H1 (cell line): ENCODE measurements around the gene SENP2. TPM values are rescaled to one million over a fixed set of nuclear protein-coding genes. Genes with fewer than 3 reads are reported as not detected.

Experiments
- CTCF ChIA-PET: fragments of 300-600 bp; sonication (Branson Sonifier 250); formaldehyde crosslinking; loops from one replicate; lab custom pipeline; 2021; ENCODE audit not compliant: partially characterized antibody; lab: Charles Lee
- POLR2A ChIA-PET: fragments of 300-600 bp; sonication (Branson Sonifier 250); formaldehyde crosslinking; loops from one replicate; lab custom pipeline; 2021; ENCODE audit warnings: inconsistent platforms; ENCODE audit not compliant: partially characterized antibody; lab: Charles Lee
- DNase-seq, 2 experiments: peaks; one replicate each; pipeline versions ENCODE4 v3.0.0 to v3.0.0-alpha.2; 2010 to 2022; ENCODE audit warnings: low spot score in 2 of 2, low read depth in 1 of 2, mixed read lengths in 1 of 2
- FAIRE-seq: peaks from 2 replicates; lab custom pipeline; 2011; peaks lifted over from hg19 to GRCh38; lab: Jason Lieb, UNC
- H2AFZ ChIP-seq: 2 replicates; pipeline ENCODE4 v1.8.1; 2012; ENCODE audit warnings: low read length, inconsistent platforms
- H2AK5ac ChIP-seq: 2 replicates; pipeline ENCODE4 v1.6.1; 2013; ENCODE audit warnings: low read depth, low read length
- H2BK120ac ChIP-seq: replicated peaks from 2 replicates; pipeline ENCODE3; 2013; ENCODE audit warnings: low read depth, low read length, inconsistent platforms
- H2BK12ac ChIP-seq: 2 replicates; pipeline ENCODE4 v1.6.1; 2013; ENCODE audit warnings: low read depth, low read length
- H2BK15ac ChIP-seq: 2 replicates; pipeline ENCODE4 v1.6.1; 2013; ENCODE audit warnings: low read length
- H2BK20ac ChIP-seq: 2 replicates; pipeline ENCODE4 v1.6.1; 2013; ENCODE audit warnings: low read length
- H2BK5ac ChIP-seq: 2 replicates; pipeline ENCODE4 v1.6.1; 2013; ENCODE audit warnings: low read depth, low read length
- H3K14ac ChIP-seq: 2 replicates; pipeline ENCODE4 v1.6.1; 2013; ENCODE audit warnings: inconsistent platforms; ENCODE audit not compliant: insufficient read length
- H3K18ac ChIP-seq: 2 replicates; pipeline ENCODE4 v1.6.1; 2013; ENCODE audit warnings: low read length; ENCODE audit errors: extremely low read depth
- H3K23ac ChIP-seq: 2 replicates; pipeline ENCODE4 v1.6.1; 2013; ENCODE audit warnings: inconsistent platforms; ENCODE audit not compliant: insufficient read length
- H3K23me2 ChIP-seq: 2 replicates; pipeline ENCODE4 v1.6.1; 2013; ENCODE audit warnings: low read depth, low read length
- H3K27ac ChIP-seq: 2 replicates; pipeline ENCODE4 v1.6.1; 2011; ENCODE audit warnings: low read depth, low read length, inconsistent platforms
- H3K27me3 ChIP-seq, 4 experiments: replicated peaks in 1 of 4; 1 replicate in 1 of 4; 2 replicates in 3 of 4; pipeline versions ENCODE4 v1.6.1 to v1.8.1; 2011 to 2013; ENCODE audit warnings: low read length in 3 of 4, mild to moderate bottlenecking in 3 of 4, inconsistent platforms in 2 of 4, mixed read lengths in 2 of 4, moderate library complexity in 1 of 4; ENCODE audit not compliant: control insufficient read depth in 3 of 4, insufficient read depth in 3 of 4; ENCODE audit errors: extremely low read depth in 1 of 4
- H3K36me3 ChIP-seq, 4 experiments: 2 replicates each; pipeline versions ENCODE4 v1.6.1 to v1.8.1; 2011 to 2013; ENCODE audit warnings: mild to moderate bottlenecking in 4 of 4, low read length in 3 of 4, moderate library complexity in 2 of 4, control low read depth in 1 of 4, inconsistent platforms in 1 of 4; ENCODE audit not compliant: insufficient read depth in 4 of 4, control insufficient read depth in 2 of 4
- H3K4ac ChIP-seq: replicated peaks from 2 replicates; pipeline ENCODE3; 2013; ENCODE audit warnings: low read length, low read depth, mixed read lengths, inconsistent platforms; ENCODE audit not compliant: insufficient read length
- H3K4me1 ChIP-seq, 4 experiments: replicated peaks in 1 of 4; 1 replicate in 1 of 4; 2 replicates in 3 of 4; pipeline versions ENCODE4 v1.6.1 to v1.8.1; 2011 to 2013; ENCODE audit warnings: low read length in 3 of 4, inconsistent platforms in 2 of 4, mixed read lengths in 1 of 4; ENCODE audit not compliant: insufficient read depth in 4 of 4, control insufficient read depth in 3 of 4
- H3K4me2 ChIP-seq, 2 experiments: 2 replicates each; pipeline versions ENCODE4 v1.6.1 to v1.8.1; 2011 to 2013; ENCODE audit warnings: low read depth in 2 of 2, low read length in 2 of 2, control low read depth in 1 of 2, inconsistent platforms in 1 of 2, mild to moderate bottlenecking in 1 of 2; ENCODE audit not compliant: insufficient read depth in 1 of 2
- H3K4me3 ChIP-seq, 4 experiments: fragments of 200-600, 300-600 bp in 1 of 4; sonication (generic), shearing (Covaris generic), sonication (Bioruptor Twin) in 1 of 4; 2 replicates each; pipeline versions ENCODE4 v1.5.1 to v1.8.1; 2011 to 2016; ENCODE audit warnings: low read length in 4 of 4, low read depth in 3 of 4, control low read depth in 2 of 4, inconsistent platforms in 2 of 4, mild to moderate bottlenecking in 2 of 4, mixed read lengths in 1 of 4, moderate library complexity in 1 of 4; ENCODE audit not compliant: insufficient read depth in 2 of 4; ENCODE audit errors: extremely low read depth in 1 of 4
- H3K56ac ChIP-seq: replicated peaks from 2 replicates; pipeline ENCODE3; 2013; ENCODE audit warnings: low read depth, mild to moderate bottlenecking, mixed read lengths, low read length, inconsistent platforms; ENCODE audit not compliant: insufficient read length
- H3K79me1 ChIP-seq: 2 replicates; pipeline ENCODE4 v1.6.1; 2013; ENCODE audit warnings: low read depth, low read length, control low read depth
- H3K79me2 ChIP-seq, 2 experiments: 2 replicates each; pipeline versions ENCODE4 v1.6.1 to v1.8.1; 2012 to 2013; ENCODE audit warnings: low read length in 2 of 2, mild to moderate bottlenecking in 2 of 2, inconsistent platforms in 1 of 2; ENCODE audit not compliant: insufficient read depth in 2 of 2, control insufficient read depth in 1 of 2
- H3K9ac ChIP-seq, 4 experiments: replicated peaks in 1 of 4; 1 replicate in 1 of 4; 2 replicates in 3 of 4; pipeline versions ENCODE4 v1.6.1 to v1.8.1; 2011 to 2013; ENCODE audit warnings: low read depth in 3 of 4, low read length in 3 of 4, control low read depth in 2 of 4, mild to moderate bottlenecking in 2 of 4, moderate library complexity in 2 of 4, inconsistent platforms in 1 of 4; ENCODE audit errors: extremely low read depth in 1 of 4
- H3K9me3 ChIP-seq, 2 experiments: 2 replicates each; pipeline versions ENCODE4 v1.6.1 to v1.8.1; 2012 to 2013; ENCODE audit warnings: mild to moderate bottlenecking in 2 of 2, moderate library complexity in 2 of 2, control low read depth in 1 of 2, inconsistent platforms in 1 of 2, low read depth in 1 of 2, low read length in 1 of 2, mixed read lengths in 1 of 2; ENCODE audit not compliant: insufficient read depth in 2 of 2
- H4K20me1 ChIP-seq, 2 experiments: replicated peaks in 1 of 2; 2 replicates each; pipeline versions ENCODE3 to v1.8.1; 2011 to 2013; ENCODE audit warnings: inconsistent platforms in 2 of 2, low read length in 2 of 2, mild to moderate bottlenecking in 1 of 2; ENCODE audit not compliant: insufficient read depth in 2 of 2, control insufficient read depth in 1 of 2
- H4K5ac ChIP-seq: 2 replicates; pipeline ENCODE4 v1.6.1; 2013; ENCODE audit warnings: low read length, low read depth, mixed read lengths, inconsistent platforms; ENCODE audit not compliant: insufficient read length
- H4K8ac ChIP-seq: 2 replicates; pipeline ENCODE4 v1.8.0; 2013; ENCODE audit warnings: mild to moderate bottlenecking, moderate library complexity, low read length, inconsistent platforms; ENCODE audit not compliant: insufficient read depth; ENCODE audit errors: extremely low read depth
- H4K91ac ChIP-seq: replicated peaks from 2 replicates; pipeline ENCODE3; 2013; ENCODE audit warnings: low read length, mixed read lengths, inconsistent platforms; ENCODE audit not compliant: insufficient read length
- EZH2 ChIP-seq: fragments of 200-600 bp; sonication (generic); IDR thresholded peaks from 2 replicates; pipeline ENCODE4 v1.7.1; 2012; ENCODE audit warnings: low read depth, mild to moderate bottlenecking, moderate library complexity, low read length, inconsistent platforms; ENCODE audit not compliant: severe bottlenecking
- POU5F1 ChIP-seq: IDR thresholded peaks from 2 replicates; pipeline ENCODE4 v1.6.1; 2011; ENCODE audit warnings: low read depth, mild to moderate bottlenecking, low read length, moderate library complexity
- WGBS, 2 experiments: shearing (Covaris generic) in 1 of 2; methylation state at CpG; one replicate each; pipeline versions ENCODE4 v1.1.6 to v1.1.7; 2013 to 2015; ENCODE audit warnings: low lambda C conversion rate in 2 of 2, mixed read lengths in 2 of 2, inconsistent platforms in 1 of 2, low coverage in 1 of 2, missing lambda C conversion rate in 1 of 2; ENCODE audit not compliant: insufficient replicate concordance in 2 of 2, insufficient coverage in 1 of 2, insufficient read length in 1 of 2; ENCODE audit errors: extremely low coverage in 1 of 2, missing lambda C conversion rate in 1 of 2; 5-methylcytosine and 5-hydroxymethylcytosine counted together
- polyA plus RNA-seq, 7 experiments: library from polyadenylated mRNA; depleted of rRNA in 3 of 7; stranded (reverse) in 5 of 7; unstranded in 2 of 7; fragments of >200 nt in 5 of 7; fragments of 200-250 nt in 2 of 7; gene quantifications; 1 replicate in 5 of 7; 2 replicates in 1 of 7; 4 replicates in 1 of 7; pipeline versions ENCODE4 v1.2.1 to v1.2.3, GENCODE V29; 2011 to 2013; ENCODE audit warnings: missing spikeins in 2 of 7, mixed read lengths in 2 of 7
- total RNA-seq: library from RNA; stranded (reverse); fragmentation: NEBNext Ultra II Directional; extraction: Animal tissue kit (Norgen Biotek cat#: 25700); gene quantifications from 2 replicates; pipeline ENCODE4 v1.2.1, GENCODE V29; 2021

The SENP2 gene
- total and polyA plus RNA-seq, 2 of the 8 experiments (the other 6 are each of a cell fraction or from before 2014, with no cell fraction given): 25.2 to 69.3 TPM

- DNase-seq: no peak
- CTCF ChIA-PET: no interaction called here
- TF ChIP-seq POU5F1 (no peak), EZH2 (no peak)
These were observed 46.2 kb upstream of the SENP2 start for GRCh38 chr3:185539934-185540333.

More at GRCh38 chr3:185539934-185540333, 46.2 kb upstream of the SENP2 start:
- Histone ChIP-seq H3K4me3 (no peak overlapping the region), H4K20me1 (no peaks in the 10 kb centered on the region), H2BK20ac (no peak overlapping the region), H3K23ac (no peak overlapping the region), H3K27me3 (no peaks in the 10 kb centered on the region), H2AFZ (peak overlapping the region; percentile 42; the same call in 1 of the 2 replicates), H3K4ac (no peak overlapping the region), H2BK5ac (no peak overlapping the region), H3K23me2 (no peaks in the 10 kb centered on the region), H3K9ac (no peak overlapping the region), H3K27ac (no peak overlapping the region), H3K18ac (no peak overlapping the region), H3K36me3 (no peaks in the 10 kb centered on the region), H2BK15ac (no peak overlapping the region), H4K91ac (no peak overlapping the region), H2BK12ac (no peak overlapping the region), H2AK5ac (no peak overlapping the region), H4K8ac (no peak overlapping the region), H3K4me2 (no peak overlapping the region), H3K79me1 (no peaks in the 10 kb centered on the region), H2BK120ac (no peak overlapping the region), H3K14ac (no peak overlapping the region), H3K4me1 (no peaks in the 10 kb centered on the region), H3K79me2 (no peaks in the 10 kb centered on the region), H4K5ac (no peak overlapping the region), H3K9me3 (no peaks in the 10 kb centered on the region), H3K56ac (no peak overlapping the region)
- 80% methylated on average over 2 of the region's 2 CpGs; no CpG with 5 or more reads in 1 of the 2 experiments for WGBS, 2 experiments
- FAIRE-seq: no peak
- POLR2A ChIA-PET: no interaction called here
